ENCODE measurements around the gene CARMIL1. TPM values are rescaled to one million over a fixed set of nuclear protein-coding genes. Genes with fewer than 3 reads are reported as not detected.

CARMIL1 gene
- total and polyA plus RNA-seq, 10 donors = 3.7 to 34.8 (median 9.3) TPM

DNA sequence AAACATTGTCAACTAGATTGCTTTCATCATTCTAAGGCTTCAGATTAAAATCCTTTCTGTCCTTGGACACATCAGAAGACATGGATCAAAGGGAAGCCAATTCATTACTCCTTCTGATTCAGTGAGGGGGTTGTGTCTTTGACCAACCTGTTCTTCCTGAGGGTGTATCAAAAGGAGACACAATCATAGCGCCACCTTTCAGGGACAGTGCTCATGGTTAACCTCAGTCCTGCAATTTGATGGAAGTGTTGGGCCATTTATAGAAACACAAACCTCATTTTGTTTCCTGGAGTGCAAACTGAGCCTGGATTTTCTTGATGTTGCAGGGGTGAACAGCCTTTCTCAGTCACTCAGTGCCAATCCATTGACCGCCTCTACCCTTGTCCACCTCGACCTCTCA, 209.0 kb downstream of the CARMIL1 start:
- WGBS, 5 donors = 91 to 95% (median 92%) methylated on average over 3 of the region's 3 CpGs
- no peak for DNase-seq
- peaks cover 0 to 12% (median 0%) of the 10 kb centered on the region in 6 donors for H3K36me3 ChIP-seq
- H3K9me3 ChIP-seq = no peaks in the 10 kb centered on the region
- no peak overlapping the region for H3K4me3 ChIP-seq
- TF ChIP-seq POLR2A (IDR thresholded peaks at IDR 0.05) = no peak
- TF ChIP-seq, protein P1, sequence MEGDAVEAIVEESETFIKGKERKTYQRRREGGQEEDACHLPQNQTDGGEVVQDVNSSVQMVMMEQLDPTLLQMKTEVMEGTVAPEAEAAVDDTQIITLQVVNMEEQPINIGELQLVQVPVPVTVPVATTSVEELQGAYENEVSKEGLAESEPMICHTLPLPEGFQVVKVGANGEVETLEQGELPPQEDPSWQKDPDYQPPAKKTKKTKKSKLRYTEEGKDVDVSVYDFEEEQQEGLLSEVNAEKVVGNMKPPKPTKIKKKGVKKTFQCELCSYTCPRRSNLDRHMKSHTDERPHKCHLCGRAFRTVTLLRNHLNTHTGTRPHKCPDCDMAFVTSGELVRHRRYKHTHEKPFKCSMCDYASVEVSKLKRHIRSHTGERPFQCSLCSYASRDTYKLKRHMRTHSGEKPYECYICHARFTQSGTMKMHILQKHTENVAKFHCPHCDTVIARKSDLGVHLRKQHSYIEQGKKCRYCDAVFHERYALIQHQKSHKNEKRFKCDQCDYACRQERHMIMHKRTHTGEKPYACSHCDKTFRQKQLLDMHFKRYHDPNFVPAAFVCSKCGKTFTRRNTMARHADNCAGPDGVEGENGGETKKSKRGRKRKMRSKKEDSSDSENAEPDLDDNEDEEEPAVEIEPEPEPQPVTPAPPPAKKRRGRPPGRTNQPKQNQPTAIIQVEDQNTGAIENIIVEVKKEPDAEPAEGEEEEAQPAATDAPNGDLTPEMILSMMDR (IDR thresholded peaks at IDR 0.05 in 8 of 11, conservative IDR thresholded peaks at IDR 0.05 in 3 of 11) = no peak
- no peak for TF ChIP-seq POLR2AphosphoS5 (IDR thresholded peaks at IDR 0.05)
- H3K27me3 ChIP-seq (replicated peaks in 1 of 7) = no peaks in the 10 kb centered on the region
- no peak overlapping the region for H3K27ac ChIP-seq
- H3K4me1 ChIP-seq = peaks cover 0 to 10% (median 3%) of the 10 kb centered on the region in 6 donors
- intact Hi-C loops (cut with DNase I; ENCODE audit: low total_unique reads) = loop anchor here (5.0 kb wide), 1 partner anchor 211 kb away; the partner anchor contains the start of gene CARMIL1

DNA sequence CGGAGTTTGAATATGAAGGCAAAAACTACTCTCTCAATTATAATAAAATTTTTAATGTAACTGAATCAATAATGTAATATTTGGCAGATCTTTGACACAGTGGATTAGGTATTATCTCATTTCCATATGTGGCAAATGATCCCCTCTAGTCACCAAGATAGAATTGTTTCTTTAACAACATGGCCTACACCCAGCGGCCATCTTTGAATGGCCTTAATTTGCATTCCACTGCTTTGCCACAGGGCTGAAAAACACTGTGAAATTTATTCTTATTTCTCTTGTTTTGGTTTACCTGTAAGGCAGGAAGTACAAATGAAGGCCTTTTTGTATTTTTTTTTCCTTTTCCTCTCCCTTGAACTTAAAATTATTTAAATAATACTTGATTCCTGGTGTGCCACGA, 210.2 kb downstream of the CARMIL1 start:
- Histone ChIP-seq H3K9me3 (no peaks in the 10 kb centered on the region), H3K4me3 (no peak overlapping the region), H3K4me1 (peaks cover 0 to 10% (median 3%) of the 10 kb centered on the region in 6 donors), H3K27me3 (replicated peaks in 1 of 7) (no peaks in the 10 kb centered on the region), H3K36me3 (peaks cover 0 to 7% (median 0%) of the 10 kb centered on the region in 6 donors), H3K27ac (no peak overlapping the region)
- WGBS, 5 donors = 71 to 84% (median 78%) methylated on average over 3 of the region's 3 CpGs
- no peak for DNase-seq
- intact Hi-C loops (cut with DNase I; ENCODE audit: low total_unique reads) = loop anchor here (5.0 kb wide), 1 partner anchor 212 kb away; the partner anchor contains the start of gene CARMIL1
- TF ChIP-seq, protein P1 (IDR thresholded peaks at IDR 0.05 in 8 of 11, conservative IDR thresholded peaks at IDR 0.05 in 3 of 11) = no peak
- no peak for TF ChIP-seq POLR2AphosphoS5 (IDR thresholded peaks at IDR 0.05)
- TF ChIP-seq POLR2A (IDR thresholded peaks at IDR 0.05) = no peak

DNA sequence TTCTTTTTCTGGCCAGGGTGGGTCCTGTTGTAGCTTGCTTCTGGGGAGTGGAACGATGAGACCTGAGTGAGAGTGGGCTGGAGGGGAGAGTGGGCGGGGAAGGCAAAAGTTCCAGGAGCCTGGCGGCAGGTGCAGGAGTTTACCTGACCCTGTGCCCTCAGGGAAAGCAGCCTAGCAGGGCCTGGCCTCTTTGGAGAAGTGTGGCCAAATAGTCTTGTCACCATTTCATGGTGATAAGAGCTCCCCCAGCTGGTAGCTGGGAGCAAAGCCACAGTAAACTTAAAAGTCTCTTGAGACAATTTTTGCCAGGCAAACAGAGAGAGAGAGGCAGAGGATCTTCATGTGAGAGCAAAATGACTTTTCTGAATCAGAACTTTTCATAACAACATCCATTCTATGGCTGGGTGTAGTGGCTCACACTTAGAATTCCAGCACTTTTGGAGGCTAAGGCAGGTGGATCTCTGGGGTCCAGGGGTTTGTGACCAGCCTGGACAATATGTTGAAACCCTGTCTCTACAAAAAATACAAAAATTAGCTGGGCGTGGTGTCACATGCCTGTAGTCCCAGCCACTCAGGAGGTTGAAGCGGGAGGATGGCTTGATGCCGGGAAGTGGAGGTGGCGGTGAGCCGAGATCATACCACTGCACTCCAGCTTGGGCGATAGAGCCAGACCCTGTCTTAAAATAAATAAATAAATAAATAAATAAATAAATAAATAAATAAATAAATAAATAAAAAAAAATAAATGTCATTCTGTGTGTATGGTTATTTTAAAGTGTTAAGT, 211.0 kb downstream of the CARMIL1 start:
- Histone ChIP-seq H3K36me3 (peaks cover 0 to 5% (median 0%) of the 10 kb centered on the region in 6 donors), H3K27ac (no peak overlapping the region)

More for the DNA sequence above, 211.0 kb downstream of the CARMIL1 start:
- H3K27me3 ChIP-seq (replicated peaks in 1 of 7) = no peaks in the 10 kb centered on the region
- TF ChIP-seq POLR2AphosphoS5 (IDR thresholded peaks at IDR 0.05) (peak in 1 of 3 donors; percentile 39), POLR2A (IDR thresholded peaks at IDR 0.05) (no peak)
- TF ChIP-seq, protein P1 (IDR thresholded peaks at IDR 0.05 in 8 of 11, conservative IDR thresholded peaks at IDR 0.05 in 3 of 11) = peak; percentile 59 to 90 (median 79)
- no peaks in the 10 kb centered on the region for H3K9me3 ChIP-seq
- H3K4me1 ChIP-seq = peaks cover 0 to 10% (median 3%) of the 10 kb centered on the region in 6 donors
- peak; percentile 76 for DNase-seq
- intact Hi-C loops (cut with DNase I; ENCODE audit: low total_unique reads) = no loop called here
- no peak overlapping the region for H3K4me3 ChIP-seq
- 67 to 75% (median 70%) methylated on average over 9 of the region's 9 CpGs for WGBS, 5 donors

Data from spleen (tissue), 11 donors.